Measurements from ENCODE around the gene CDC5L.

DNA sequence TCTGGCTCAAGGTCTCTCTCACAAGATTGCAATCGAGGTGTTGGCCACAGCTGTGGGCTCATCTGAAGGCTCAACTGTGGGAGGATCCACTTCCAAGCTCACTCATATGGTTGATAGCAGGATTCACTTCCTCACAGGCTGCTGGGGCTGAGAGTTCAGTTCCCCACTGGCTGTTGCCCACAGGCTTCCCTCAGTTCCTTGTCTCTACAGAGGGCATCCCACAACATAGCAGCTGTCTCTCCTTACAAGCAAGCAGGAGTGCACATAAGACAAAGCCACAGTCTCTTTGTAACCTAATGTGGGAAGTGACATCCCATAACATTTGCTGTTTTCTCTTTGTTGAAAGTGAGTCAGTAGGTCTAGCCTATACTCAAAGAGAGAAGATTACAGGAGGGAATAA, 31.0 kb upstream of the CDC5L start:
- no peak for TF ChIP-seq CREB1 (CRISPR knock-in tag; IDR thresholded peaks at IDR 0.05; ENCODE audit: low read depth)
- no peak for TF ChIP-seq EZH2phosphoT487 (IDR thresholded peaks at IDR 0.05; ENCODE audit: unreplicated experiment)
- no peak for TF ChIP-seq POLR2AphosphoS5 (IDR thresholded peaks at IDR 0.05; ENCODE audit: low read depth)
- no peak for TF ChIP-seq STAT1 (IDR thresholded peaks at IDR 0.05; ENCODE audit: unreplicated experiment)
- TF ChIP-seq CTCF (conservative IDR thresholded peaks at IDR 0.05; ENCODE audit: low read depth in 2 of 2) = no peak
- no peak for TF ChIP-seq EZH2 (IDR thresholded peaks at IDR 0.05; ENCODE audit: low read depth, unreplicated experiment)
- no peak for TF ChIP-seq ZNF331 (CRISPR knock-in tag; IDR thresholded peaks at IDR 0.05; ENCODE audit: low read depth)
- TF ChIP-seq REST (IDR thresholded peaks at IDR 0.05; ENCODE audit: unreplicated experiment) = no peak
- TF ChIP-seq JUNB (IDR thresholded peaks at IDR 0.05; ENCODE audit: unreplicated experiment) = no peak
- no peak for TF ChIP-seq NANOG (IDR thresholded peaks at IDR 0.05; ENCODE audit: borderline replicate concordance)
- TF ChIP-seq ETS1 (IDR thresholded peaks at IDR 0.05) = no peak
- no peak for TF ChIP-seq ZNF114 (CRISPR knock-in tag; IDR thresholded peaks at IDR 0.05)
- no peak for TF ChIP-seq ZNF462 (CRISPR knock-in tag; IDR thresholded peaks at IDR 0.05)

Measured in GM23338 (cell line).